Measurements from ENCODE around the gene ADGRG4. TPM values are rescaled to one million over a fixed set of nuclear protein-coding genes. Genes with fewer than 3 reads are reported as not detected.

Gene ADGRG4
- total RNA-seq, 4 donors from 2014 or later, result under 0.01 TPM; not detected in 3

GRCh38 chrX:136258951-136259350, 41.8 kb upstream of the ADGRG4 start:
- H3K36me3 ChIP-seq, result no peaks in the 10 kb centered on the region
- peaks cover 0 to 29% of the 10 kb centered on the region in 2 donors for H3K4me1 ChIP-seq
- no peak overlapping the region for H3K4me3 ChIP-seq (replicated peaks in 1 of 3)
- 42 to 50% methylated on average over 1 of the region's 1 CpG for WGBS, 2 donors
- TF ChIP-seq POLR2A (IDR thresholded peaks at IDR 0.05), result no peak
- TF ChIP-seq, protein P1, sequence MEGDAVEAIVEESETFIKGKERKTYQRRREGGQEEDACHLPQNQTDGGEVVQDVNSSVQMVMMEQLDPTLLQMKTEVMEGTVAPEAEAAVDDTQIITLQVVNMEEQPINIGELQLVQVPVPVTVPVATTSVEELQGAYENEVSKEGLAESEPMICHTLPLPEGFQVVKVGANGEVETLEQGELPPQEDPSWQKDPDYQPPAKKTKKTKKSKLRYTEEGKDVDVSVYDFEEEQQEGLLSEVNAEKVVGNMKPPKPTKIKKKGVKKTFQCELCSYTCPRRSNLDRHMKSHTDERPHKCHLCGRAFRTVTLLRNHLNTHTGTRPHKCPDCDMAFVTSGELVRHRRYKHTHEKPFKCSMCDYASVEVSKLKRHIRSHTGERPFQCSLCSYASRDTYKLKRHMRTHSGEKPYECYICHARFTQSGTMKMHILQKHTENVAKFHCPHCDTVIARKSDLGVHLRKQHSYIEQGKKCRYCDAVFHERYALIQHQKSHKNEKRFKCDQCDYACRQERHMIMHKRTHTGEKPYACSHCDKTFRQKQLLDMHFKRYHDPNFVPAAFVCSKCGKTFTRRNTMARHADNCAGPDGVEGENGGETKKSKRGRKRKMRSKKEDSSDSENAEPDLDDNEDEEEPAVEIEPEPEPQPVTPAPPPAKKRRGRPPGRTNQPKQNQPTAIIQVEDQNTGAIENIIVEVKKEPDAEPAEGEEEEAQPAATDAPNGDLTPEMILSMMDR (IDR thresholded peaks at IDR 0.05), result no peak
- intact Hi-C loops (cut with DNase I), result no loop called here
- no peaks in the 10 kb centered on the region for H3K27me3 ChIP-seq
- DNase-seq, result peak; percentile 11 to 15
- H3K27ac ChIP-seq, result peak overlapping the region; percentile 19 to 38 (median 32)
- no peaks in the 10 kb centered on the region for H3K9me3 ChIP-seq

DNA sequence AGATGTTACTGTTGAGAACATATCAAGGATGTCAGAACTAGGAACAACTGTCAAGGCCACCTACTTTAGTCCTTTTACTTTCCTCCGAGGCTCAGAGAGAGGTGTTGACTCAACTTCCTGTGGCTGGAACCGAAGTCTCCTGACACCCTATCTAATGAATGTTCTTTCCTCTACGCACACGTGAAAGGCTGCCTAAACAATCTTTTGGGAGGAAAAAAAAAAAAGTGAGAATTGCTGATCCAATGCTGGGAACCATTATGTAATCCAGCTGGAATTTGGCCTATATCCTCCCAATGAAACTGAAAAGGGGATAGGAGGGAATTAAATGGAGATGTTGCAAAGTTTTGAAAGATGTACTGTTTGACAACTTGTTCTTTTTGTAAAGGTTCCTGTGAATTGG, 41.2 kb upstream of the ADGRG4 start:
- peak overlapping the region; percentile 19 to 38 (median 32) for H3K27ac ChIP-seq
- intact Hi-C loops (cut with DNase I), result no loop called here
- H3K4me3 ChIP-seq (replicated peaks in 1 of 3), result no peak overlapping the region
- no peaks in the 10 kb centered on the region for H3K9me3 ChIP-seq
- peaks cover 0 to 29% of the 10 kb centered on the region in 2 donors for H3K4me1 ChIP-seq
- no peaks in the 10 kb centered on the region for H3K36me3 ChIP-seq
- no peaks in the 10 kb centered on the region for H3K27me3 ChIP-seq
- 28 to 49% methylated on average over 4 of the region's 4 CpGs for WGBS, 2 donors
- DNase-seq, result no peak
- TF ChIP-seq, protein P1 (IDR thresholded peaks at IDR 0.05), result no peak
- TF ChIP-seq POLR2A (IDR thresholded peaks at IDR 0.05), result no peak

GRCh38 chrX:136260776-136261175, 40.0 kb upstream of the ADGRG4 start:
- Histone ChIP-seq H3K9me3 (no peaks in the 10 kb centered on the region), H3K4me3 (replicated peaks in 1 of 3) (no peak overlapping the region), H3K27ac (peak overlapping the region in 1 of 3 donors; percentile 32), H3K4me1 (peaks cover 0 to 29% of the 10 kb centered on the region in 2 donors), H3K36me3 (no peaks in the 10 kb centered on the region), H3K27me3 (no peaks in the 10 kb centered on the region)
- intact Hi-C loops (cut with DNase I), result no loop called here
- DNase-seq, result no peak
- TF ChIP-seq POLR2A (IDR thresholded peaks at IDR 0.05), result no peak
- TF ChIP-seq, protein P1 (IDR thresholded peaks at IDR 0.05), result no peak

DNA sequence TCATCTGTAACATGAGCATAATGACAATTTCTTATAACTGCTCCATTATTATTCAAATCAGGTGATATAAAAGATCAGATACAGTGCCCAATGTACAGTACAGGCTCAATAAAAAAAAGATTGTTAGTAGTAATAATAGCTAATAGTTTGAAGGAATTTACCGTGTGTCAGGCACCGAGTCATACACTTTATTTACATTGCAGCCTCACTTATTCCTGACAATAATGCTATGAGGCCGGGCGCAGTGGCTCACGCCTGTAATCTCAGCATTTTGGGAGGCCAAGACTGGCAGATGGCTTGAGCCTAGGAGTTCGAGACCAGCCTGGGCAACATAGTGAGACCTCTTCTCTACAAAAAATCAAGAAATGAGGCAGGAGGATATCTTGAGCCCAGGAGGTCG, 39.4 kb upstream of the ADGRG4 start:
- Histone ChIP-seq H3K9me3 (no peaks in the 10 kb centered on the region), H3K4me3 (replicated peaks in 1 of 3) (no peak overlapping the region), H3K27me3 (no peaks in the 10 kb centered on the region), H3K4me1 (peaks cover 0 to 29% of the 10 kb centered on the region in 2 donors), H3K36me3 (no peaks in the 10 kb centered on the region), H3K27ac (peak overlapping the region in 1 of 3 donors; percentile 32)
- intact Hi-C loops (cut with DNase I), result no loop called here
- no peak for DNase-seq
- TF ChIP-seq, protein P1 (IDR thresholded peaks at IDR 0.05), result no peak
- TF ChIP-seq POLR2A (IDR thresholded peaks at IDR 0.05), result no peak
- WGBS, 2 donors, result 92 to 93% methylated on average over 7 of the region's 7 CpGs

DNA sequence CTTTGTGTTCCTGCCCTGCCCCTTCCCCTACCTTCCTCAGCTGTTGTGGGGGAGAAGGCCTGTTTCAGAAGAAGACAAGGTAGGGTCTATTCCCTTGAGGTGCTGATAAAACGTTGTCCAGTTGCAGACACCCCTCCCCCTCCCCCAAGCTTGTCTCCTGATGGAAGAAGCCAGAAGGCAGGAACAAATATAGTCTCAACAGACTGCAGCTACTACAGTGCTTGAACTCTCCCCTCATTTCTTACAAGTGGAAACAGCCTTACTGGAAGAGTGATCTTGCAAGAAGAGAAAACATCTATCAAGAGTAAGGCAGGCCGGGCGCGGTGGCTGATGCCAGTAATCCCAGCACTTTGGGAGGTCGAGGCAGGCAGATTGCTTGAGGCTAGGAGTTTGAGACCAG, 38.5 kb upstream of the ADGRG4 start:
- no peak overlapping the region for H3K4me3 ChIP-seq (replicated peaks in 1 of 3)
- H3K27ac ChIP-seq, result no peak overlapping the region
- TF ChIP-seq, protein P1 (IDR thresholded peaks at IDR 0.05), result no peak
- H3K36me3 ChIP-seq, result no peaks in the 10 kb centered on the region
- H3K27me3 ChIP-seq, result no peaks in the 10 kb centered on the region
- peak in 1 of 2 donors; percentile 1 for DNase-seq
- peaks cover 0 to 29% of the 10 kb centered on the region in 2 donors for H3K4me1 ChIP-seq
- 39 to 56% methylated on average over 5 of the region's 5 CpGs for WGBS, 2 donors
- H3K9me3 ChIP-seq, result no peaks in the 10 kb centered on the region
- intact Hi-C loops (cut with DNase I), result no loop called here
